ENCODE data around the gene ERCC1.

GRCh38 chr19:45417151-45417550 lies 6.6 kb downstream of the ERCC1 start:
- TF ChIP-seq POLR2A (IDR thresholded peaks at IDR 0.05) (no peak), CTCF (IDR thresholded peaks at IDR 0.05) (no peak)
